ENCODE results near the gene BLOC1S6. TPM values are rescaled to one million over a fixed set of nuclear protein-coding genes. Genes with fewer than 3 reads are reported as not detected.

BLOC1S6 gene
- total and polyA plus RNA-seq, 2 of the 13 experiments (the other 11 are each of a cell fraction or from before 2014, with no cell fraction given): 11.8 to 44.3 TPM

- TF ChIP-seq ZNF557 (CRISPR knock-in tag; IDR thresholded peaks at IDR 0.05): no peak
- 0 out of 2 replicates have a peak, but pooled peaks have one; percentile 60 for TF ChIP-seq LBX2 (CRISPR knock-in tag; IDR thresholded peaks at IDR 0.05; ENCODE audit: borderline replicate concordance)
- TF ChIP-seq TARDBP (CRISPR knock-in tag; IDR thresholded peaks at IDR 0.05): peak; percentile 53
- TF ChIP-seq CTCF (CRISPR knock-in tag; IDR thresholded peaks at IDR 0.05): peak; percentile 46
- no peak for TF ChIP-seq AKNA (CRISPR knock-in tag; IDR thresholded peaks at IDR 0.05; ENCODE audit: borderline replicate concordance)
- no peak for TF ChIP-seq PRDM15 (CRISPR knock-in tag; IDR thresholded peaks at IDR 0.05)
- TF ChIP-seq ZNF629 (CRISPR knock-in tag; conservative IDR thresholded peaks at IDR 0.05): no peak
- TF ChIP-seq ATAD3A (CRISPR knock-in tag; IDR thresholded peaks at IDR 0.05): no peak
- TF ChIP-seq RCOR2 (CRISPR knock-in tag; IDR thresholded peaks at IDR 0.05): 0 out of 2 replicates have a peak, but pooled peaks have one; percentile 40
- TF ChIP-seq SRSF9 (IDR thresholded peaks at IDR 0.05; ENCODE audit: borderline replicate concordance, insufficient read depth, low read depth, low read length, poor library complexity, severe bottlenecking): no peak
- TF ChIP-seq CSRNP1 (CRISPR knock-in tag; IDR thresholded peaks at IDR 0.05): no peak
- TF ChIP-seq ATF6 (CRISPR knock-in tag; conservative IDR thresholded peaks at IDR 0.05): no peak
Measured at GRCh38 chr15:45634432-45635190, 47.4 kb downstream of the BLOC1S6 start, which contains the start of gene SQOR (continued).

All from HepG2 (cell line).